Glomerular endothelial cell (primary cell): ENCODE results near the gene NOL4L. TPM values are rescaled to one million over a fixed set of nuclear protein-coding genes. Genes with fewer than 3 reads are reported as not detected.

Source experiments
- DNase-seq: peaks from one replicate; pipeline ENCODE4 v3.0.0-alpha.2; 2011; ENCODE audit warnings: low read depth, low spot score; ENCODE audit errors: extremely low read depth
- total RNA-seq: library from RNA; depleted of rRNA; stranded (reverse); fragments of >200 nt; gene quantifications from 2 replicates; pipeline ENCODE4 v1.2.3, GENCODE V29; 2015

The NOL4L gene
- total RNA-seq, 1 donor from 2014 or later: 99.9 TPM

DNA sequence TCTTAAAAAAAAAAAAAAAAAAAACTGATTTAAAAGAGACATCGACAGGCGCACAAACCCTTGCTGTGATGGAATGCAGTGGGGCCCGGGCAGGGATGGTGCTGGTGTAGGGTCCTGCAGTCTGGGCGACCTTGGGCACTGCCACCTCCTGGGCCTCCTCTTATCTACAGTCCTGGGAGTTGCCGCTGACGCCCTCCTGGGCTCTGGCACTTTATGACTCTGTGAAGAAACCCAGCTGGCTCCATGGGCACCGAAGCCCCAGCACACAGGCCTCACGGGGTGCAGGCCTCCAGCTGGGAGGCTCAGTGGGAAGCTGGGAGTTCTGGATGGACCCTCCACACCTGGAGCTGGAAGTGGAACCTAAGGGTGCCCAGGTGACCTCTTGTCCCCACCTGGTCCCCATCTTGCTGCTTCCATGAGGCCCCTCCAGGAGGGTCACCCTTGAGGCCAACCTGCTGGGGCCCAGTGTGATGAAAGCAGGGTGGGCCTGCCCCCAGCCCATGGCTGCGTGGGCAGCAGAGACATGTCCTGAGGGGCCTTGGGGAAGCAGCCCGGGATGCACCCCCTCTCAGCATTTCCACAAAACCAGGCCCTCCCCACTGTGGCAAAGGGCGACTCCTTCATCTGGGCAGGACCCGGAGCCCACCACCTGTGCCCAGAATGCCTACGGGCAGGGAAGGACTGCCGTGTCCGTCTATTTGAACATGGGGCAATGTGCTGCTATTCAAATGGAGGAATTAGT is 122.1 kb downstream of the NOL4L start:
- no peak for DNase-seq

DNA sequence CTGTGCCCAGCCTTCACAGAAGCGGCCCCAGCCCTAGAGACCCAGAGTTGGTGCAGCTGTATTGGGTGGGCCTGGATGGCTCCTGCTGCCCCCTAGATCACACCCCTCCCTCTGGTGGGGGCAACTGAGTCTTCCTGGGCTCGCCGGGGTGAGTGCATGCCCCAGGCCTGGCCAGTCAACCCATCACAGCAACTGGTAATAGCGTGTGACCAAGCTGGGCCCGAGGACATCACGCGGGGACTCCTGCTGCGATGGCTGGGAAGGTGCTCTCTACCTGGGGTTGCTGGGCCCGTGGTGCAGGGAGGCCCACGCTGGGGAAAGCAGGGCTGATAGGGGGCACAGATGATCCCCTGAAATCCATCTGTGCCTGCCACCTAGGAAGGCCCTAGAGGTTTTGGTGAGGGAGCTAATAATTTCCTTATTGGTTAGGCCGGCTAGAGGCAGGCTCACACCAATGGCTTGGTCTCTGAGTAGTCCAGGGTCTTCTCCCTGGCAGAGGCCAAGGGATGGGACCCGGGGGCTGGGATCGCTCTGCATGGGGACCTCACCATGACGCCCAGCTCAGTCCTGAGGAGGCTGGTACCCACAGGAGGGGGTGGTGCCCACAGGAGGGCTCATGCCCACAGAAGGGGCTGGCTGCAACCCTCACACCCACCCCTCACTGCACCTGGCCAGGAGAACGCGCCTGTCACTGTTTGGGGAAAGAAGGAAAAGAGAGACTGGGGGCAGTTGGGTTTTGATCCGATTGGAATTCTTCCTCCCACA is 123.1 kb downstream of the NOL4L start:
- no peak for DNase-seq

DNA sequence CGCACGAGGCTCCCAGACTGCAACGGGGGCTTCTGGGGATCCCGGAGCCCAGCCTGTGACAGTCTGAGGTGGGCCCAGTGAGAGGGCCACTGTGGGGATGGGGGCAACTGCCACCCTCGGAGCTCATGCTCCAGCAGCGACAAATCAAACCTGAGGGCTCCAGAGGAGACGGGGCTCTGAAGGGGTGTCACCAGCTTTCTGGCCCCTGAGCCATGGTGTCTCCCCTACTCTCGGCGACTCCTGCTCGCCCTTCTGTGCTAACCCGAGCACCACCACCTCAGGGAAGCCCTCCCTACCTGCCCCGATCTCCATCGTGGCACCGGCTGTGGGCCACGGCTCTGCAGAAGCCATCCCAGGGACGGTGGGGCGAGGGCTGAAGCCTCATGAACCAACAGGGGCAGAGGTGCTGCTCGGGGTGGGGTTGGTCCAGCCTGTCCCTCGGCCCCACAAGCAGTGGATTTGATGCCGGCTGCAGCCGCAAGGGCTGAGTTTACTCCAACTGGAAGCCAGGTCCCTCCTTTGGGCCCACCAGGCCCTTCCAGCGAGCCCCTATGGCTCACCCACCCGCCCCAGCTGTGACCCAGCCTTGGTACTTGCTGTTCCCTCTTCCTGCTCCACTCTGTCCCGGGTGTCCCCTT is 124.3 kb downstream of the NOL4L start:
- DNase-seq: no peak

DNA sequence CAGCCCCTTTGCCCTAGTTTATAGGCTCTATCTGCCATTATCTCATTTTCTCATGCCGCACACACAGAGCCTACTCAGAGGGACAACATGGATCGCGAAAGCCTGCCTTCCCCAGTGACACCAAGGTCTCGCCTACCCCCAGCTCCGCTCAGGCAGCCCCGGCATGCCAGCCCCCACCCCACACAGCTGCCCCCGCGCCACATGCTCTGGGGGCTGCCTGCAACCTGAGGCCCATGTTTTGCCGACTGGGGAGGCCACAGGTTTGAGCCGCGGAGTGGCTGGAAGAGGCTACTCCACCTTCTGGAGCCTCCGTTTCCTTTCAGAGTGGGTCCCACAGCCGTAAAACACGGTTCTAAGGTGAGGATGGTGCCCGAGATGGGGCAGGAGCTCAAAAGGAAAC is 124.9 kb downstream of the NOL4L start:
- DNase-seq: no peak

DNA sequence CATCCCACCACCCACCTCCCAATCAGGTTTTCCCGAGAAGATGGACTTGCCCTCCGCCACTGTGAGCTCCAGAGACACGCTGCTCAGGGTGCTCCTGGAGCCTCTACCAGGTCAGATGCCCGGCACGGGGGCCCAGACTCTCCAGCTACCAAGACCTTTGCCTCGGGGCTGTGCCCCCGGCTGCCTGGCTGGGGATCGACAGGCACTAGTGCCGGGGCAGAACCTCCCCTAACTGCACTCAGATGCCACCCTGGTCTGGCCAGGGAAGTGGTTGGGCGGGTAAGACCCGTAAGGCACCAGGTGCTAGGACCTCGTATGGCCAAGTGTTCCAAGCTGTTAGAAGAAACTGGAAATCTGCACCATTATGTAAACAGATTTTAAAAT is 126.3 kb downstream of the NOL4L start:
- no peak for DNase-seq

DNA sequence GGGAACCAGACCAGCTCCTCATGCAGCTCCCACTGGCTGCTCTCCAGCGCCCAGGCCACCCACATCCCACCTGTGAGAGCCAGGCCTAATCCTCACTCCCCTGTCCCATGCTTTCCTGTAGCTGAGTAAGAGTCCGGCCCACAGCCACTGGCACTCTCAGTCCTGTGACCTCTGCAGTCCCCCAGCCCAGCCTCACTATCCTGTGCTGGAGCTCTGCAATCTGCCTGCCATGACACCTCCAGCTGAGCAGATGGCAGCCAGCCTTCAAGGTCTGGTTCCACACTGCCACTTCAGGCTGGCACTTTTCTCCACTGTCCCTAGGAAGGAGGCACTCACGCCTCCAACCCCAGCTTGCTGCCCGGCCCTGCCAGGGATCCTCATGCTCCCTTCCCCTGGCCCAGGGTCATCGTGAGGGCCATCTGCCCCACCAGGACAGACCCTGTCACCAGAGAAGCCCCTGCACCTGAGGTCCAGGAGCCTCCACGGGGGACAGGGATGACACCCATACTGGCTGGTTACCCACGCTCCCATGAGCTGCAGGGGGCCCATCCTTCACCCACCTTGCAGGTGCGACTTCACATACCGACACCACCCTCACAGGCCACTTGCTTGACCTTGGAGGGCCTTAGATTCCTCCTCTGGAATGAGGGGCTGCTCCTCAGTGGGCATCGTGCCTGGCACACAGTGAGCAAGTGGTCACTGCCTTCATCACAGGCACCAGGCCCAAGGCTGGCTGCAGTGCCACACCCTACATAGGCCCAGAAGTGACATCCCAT is 126.9 kb downstream of the NOL4L start:
- DNase-seq: no peak

DNA sequence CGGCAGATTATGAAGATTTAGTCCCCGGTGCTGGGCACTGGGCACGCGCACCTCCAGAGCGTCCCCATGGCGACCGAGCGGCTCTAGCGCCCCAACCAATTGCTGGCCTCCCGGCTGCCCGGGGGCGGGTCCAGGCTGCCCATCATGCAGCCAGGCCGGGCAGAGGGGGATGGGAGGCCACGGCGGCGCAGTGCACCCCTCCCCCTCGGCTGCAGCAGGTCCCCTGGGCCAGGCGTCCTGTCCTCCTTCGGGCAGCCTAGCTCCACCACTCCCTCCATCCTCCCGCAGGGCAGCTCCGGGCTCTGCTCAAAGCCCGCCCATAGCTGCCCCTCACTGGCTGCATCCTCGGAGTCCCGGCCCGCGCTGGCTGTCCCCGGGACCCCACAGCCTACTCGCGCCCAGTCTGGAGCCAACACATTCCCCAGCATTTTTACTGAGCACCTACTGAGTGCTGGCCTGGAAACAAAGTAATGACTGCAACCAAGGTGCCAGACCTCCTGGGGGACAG is 127.6 kb downstream of the NOL4L start:
- DNase-seq: no peak

DNA sequence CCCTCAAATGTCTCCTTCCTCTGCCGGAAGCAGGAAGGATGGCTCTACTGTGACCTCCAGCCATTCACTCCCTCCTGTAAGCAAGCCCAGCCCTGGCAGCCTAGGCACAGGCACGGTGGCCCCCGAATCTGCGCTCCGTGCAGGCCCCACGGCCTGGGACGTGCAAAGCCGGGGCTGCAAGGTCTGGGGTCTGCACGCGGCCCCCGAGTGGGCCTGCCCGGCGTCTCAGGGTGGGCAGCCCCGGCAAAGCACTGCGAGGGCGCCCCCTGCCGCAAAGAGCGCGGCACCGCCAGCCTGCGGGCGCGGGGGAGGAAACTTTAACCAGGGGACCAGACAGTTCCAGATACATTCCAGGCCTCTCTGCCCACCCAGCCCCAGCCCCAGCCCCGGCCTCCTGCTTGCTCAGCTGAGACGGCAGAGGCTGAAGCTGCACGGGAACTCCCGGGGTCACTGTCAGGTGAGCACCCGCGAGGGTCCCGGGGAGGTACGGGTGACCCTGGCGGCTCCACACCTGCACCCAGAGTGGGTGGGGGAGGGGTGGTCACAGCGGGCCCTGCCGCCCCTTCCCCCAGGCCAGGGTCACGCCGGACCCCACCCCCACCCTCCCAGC is 128.2 kb downstream of the NOL4L start:
- no peak for DNase-seq

DNA sequence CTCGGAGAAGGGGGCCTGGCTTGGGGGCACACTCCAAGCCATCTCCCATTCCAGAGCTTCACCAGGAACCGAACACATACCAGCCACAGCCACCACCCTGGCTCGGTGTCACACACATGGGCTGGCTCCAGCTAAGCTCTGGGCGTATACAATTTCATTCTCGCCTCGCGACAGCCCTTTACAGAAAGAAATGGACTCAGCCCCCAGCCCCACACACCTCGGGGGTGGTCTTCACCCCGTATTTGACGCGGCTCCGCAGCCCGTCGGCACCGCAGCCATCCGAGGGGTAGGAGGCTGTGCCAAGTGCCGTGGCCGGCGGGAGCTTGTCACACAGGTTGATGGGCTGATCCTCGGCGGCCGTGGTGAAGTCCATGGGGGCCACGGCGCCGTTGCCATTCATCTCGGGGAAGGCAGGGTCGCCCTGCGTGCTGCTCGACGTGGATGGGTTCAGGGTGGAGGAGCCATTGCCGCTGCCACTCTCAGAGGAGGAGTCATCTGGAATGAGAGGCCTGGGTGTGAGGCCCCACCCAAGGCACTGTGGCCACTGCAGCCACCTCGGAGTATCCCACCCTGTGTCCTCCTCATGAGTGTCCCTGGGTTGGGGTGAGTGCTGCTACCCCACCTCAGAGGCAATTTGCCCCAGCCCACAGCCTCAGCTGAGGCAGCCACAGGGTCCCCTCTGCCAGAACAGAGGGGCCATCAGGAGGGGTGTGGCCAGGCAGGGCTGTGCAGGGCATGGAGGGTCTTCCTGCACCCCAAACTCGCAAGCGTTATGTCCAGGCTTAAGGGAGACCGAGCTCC is 129.0 kb downstream of the NOL4L start:
- no peak for DNase-seq

DNA sequence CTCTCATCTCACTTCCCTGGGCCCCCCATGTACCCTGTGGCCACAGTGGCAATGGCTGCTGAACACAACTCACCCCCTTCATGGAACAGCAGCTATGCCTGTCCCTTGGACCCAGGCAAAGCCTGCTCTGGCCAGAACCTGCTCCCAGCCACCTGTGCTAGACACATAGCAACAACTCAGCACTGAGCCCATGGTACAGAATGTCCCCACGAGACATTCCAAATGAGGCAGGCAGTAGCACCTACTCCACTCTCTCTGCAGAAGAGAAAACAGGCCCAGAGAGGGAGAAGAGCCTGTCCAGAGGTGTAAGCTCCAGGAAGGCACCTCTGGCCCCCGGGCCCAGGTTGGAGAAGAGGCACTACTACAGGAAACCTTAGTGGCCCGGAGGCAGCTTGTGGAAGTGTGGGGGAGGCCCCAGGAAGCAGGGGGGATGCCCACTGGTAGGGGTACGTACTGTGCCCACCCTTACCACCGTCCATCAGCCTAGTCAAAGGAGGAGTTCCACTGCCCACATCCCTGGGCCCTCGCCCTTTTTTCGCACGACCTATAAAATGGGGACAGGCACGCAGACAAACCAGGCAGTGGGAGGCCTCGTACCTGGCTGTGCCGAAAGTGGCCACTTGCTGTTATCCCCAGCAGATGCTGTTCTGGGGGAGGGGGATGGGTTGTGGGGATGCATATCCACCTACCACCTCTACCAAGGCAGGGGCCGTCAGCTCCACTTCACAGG is 129.8 kb downstream of the NOL4L start:
- no peak for DNase-seq

DNA sequence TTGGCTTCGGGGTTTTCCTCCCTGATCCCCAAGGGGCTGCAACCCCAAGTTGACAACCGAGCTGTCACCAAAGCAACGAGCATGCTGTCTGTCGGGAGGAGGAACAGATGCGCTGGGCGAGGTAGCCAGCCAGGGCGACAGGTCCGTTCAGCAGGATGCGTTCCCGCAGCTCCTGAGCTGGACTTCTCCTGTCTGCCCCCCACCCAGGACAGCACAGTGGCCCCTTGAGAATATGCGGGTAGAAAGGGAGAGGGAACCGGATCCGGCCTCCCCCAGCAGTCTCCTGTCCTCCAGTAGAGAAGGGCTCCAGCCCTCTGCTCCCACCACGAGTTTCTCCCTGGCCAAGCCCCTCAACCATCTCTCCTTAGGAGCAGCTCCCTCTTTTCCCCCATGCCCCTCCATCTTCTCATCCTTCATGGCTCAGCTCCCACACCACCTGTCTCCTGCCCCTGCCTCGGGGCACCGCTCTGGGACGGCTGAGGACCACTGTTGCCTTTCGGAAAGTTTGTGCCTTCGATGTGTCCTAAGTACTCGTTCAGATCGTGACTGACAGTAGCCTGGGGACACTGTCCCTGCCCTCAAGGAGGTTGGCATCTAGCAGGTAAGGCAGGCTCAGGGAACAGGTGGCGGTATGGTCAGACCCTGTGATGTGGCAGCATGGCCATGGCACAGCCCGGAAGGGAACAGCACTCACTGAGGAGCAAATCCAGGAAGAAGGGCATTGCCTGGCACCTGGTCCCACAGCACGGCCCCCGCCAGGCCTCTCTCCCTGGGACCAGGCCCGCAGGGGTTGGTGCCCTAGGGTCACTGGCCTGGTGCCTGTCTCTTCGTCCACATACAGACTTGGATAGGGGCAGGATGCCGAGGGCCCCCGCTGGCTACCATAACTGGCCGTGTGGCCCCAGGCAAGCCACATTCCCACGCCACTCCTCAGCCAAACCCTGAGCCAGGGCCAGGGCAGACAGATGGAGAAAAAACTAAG is 130.7 kb downstream of the NOL4L start:
- no peak for DNase-seq

DNA sequence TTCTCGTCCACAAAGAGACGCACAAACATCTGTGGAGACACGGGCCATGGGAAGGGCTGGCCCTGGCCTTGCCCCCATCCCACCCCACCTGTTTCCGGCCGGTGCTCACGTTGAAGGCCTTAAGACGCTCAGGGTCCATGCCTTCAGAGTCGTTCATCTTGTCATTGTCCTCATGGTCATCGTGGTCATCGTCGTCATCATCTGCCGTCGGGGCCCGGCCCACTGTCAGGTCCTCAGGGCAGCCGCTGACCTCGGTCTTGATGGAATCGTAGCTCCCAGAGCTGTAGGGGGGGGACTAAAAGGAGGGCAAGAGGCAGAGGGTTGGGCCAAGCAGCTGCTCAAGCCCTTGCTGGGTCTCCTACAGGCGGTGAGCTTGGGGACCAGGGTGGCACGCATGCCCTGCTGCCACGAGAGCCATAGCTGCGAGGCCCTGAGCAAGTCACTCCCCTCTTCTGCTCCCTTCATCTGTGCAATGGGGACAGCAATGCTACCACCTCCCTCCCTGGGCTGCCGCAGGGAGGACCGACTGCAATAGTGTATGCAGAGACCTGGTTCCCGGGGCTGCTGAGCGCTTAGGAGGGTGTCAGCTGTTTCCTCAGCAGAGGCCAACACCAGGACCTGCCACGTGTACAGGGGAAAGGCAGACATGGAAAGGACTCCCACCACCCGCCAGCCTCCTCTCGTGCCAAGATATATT is 131.5 kb downstream of the NOL4L start:
- DNase-seq: no peak

DNA sequence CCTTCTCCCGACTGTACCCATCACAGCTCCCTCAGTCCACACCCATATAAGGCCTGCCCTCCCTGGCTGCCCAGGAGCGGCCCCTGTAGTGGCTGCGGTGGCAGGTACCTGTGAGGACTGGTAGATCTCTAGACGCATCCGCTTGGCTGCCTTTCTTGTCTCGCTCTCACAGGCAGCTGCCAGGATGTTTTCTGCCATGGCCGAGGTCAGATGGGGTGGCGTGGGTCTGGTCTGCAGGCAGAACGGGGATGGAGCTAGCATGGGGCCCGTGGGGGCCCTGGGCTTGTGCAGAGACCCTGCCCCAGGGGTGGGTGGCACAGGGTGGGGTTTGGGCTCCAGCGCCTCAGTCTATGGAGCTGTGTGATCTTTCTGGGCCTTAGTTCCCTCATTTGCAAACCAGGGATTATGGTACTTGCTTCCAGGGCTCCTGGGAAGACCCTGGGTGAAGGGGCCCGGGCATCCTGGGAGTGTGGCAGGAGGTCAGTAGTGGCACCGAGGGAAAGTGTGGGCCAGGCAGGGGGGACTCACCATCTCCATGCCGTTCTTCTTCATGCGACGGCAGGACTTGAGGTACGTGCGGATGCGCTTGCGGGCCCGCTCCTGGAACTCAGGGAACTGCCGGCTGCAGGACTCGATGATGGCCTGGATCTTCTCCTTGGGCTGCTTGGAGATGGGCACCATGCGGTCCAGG is 132.2 kb downstream of the NOL4L start:
- DNase-seq: no peak

DNA sequence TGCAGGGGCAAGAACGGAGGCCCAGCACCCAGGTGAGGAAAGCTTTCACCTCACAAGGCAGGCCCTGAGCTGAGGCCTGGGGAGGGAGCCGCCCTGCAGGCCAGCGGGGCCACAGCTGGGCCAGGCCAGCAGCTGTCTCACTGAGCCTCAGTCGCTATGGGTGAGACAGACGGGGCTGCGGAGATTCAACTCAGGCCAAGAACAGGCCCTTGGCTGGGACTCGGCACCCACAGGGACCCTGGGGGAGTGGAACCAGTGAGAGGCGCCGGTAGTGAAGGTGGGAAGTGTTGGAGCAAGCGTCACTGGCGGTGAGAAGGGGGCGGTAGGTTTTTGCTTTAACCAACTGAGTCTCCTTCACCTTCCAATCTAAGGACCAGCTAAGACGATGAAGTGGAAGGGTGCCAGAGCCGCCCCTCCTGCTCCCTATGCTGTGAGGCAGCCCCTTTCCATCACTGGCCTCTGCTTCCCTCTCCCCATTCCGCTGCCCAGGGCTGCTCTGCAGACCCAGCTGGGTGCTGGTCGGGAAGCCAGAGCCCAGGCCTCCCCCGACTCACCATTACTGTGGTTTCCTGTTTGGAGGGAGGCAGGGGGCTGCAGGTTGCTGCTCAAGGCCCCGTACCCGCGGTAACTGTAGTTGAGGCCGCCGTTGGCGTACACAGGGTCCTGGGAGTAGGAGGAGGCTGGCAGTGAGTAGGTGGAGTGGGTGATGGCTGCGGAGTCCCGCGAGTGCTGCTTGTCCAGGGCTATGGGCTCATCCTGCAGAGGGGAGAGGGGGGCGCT is 133.3 kb downstream of the NOL4L start:
- DNase-seq: no peak

DNA sequence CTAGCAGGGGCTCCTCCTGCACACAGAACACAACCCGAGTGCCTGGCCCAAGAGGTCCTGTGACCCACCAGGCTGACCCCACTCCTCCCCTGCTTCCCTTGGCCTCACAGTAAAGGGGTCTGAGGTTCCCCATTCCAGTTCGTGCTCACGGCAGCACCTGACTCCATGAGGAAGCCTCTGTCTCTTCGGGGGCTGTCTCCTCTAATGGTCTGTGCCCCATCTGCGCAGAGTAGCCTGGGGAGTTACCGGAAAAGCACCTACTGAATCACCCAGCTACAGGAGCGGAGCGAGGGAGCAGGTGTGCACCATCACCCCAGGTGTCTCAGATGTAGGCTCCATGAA is 133.8 kb downstream of the NOL4L start:
- no peak for DNase-seq

DNA sequence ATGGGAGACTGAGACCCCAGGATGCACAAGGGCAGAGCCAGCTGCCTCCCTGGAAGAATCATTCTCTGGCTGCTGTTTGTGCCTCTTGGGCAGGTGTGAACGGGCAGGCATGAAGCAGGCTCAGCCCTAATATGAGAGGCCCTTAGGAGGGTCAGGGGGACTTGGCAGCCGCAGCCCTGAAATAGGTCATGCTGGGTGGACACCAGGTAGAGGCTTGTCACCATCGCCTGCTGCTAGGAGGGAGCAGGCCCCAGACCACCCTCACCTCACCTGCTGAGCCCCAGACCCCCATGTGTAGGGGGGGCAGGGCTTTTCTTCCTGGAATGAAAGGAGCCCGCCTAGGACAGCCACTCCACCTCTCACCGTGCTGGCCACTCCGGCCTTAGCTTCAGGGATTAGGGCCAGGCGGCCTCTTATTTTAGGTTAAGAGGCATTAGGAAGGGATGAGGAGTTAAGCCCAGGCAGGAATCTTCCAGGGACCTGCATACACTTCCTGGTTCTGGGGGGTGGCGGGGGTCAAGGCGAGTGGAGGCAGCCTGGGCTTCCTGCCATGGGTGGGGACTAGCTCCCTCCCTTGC is 134.6 kb downstream of the NOL4L start:
- no peak for DNase-seq
